Testis (tissue), 2 donors: Measurements from ENCODE around the gene RNF114.

ENCODE experiments used
- POLR2A ChIP-seq: fragments of 450-650 bp; IDR thresholded peaks from one replicate; pipeline ENCODE4 v1.6.1; 2017; ENCODE audit warnings: antibody characterized with exemption, mild to moderate bottlenecking, moderate library complexity
- TF ChIP-seq, protein P1 (sequence below), 3 experiments: fragments of 450-650 bp in 2 of 3; fragments of 200-600 bp in 1 of 3; sonication (generic) in 1 of 3; IDR thresholded peaks; one replicate each; pipeline ENCODE4 v1.5.1; 2016 to 2019; ENCODE audit warnings: antibody characterized with exemption in 3 of 3, mild to moderate bottlenecking in 2 of 3, moderate library complexity in 1 of 3

DNA sequence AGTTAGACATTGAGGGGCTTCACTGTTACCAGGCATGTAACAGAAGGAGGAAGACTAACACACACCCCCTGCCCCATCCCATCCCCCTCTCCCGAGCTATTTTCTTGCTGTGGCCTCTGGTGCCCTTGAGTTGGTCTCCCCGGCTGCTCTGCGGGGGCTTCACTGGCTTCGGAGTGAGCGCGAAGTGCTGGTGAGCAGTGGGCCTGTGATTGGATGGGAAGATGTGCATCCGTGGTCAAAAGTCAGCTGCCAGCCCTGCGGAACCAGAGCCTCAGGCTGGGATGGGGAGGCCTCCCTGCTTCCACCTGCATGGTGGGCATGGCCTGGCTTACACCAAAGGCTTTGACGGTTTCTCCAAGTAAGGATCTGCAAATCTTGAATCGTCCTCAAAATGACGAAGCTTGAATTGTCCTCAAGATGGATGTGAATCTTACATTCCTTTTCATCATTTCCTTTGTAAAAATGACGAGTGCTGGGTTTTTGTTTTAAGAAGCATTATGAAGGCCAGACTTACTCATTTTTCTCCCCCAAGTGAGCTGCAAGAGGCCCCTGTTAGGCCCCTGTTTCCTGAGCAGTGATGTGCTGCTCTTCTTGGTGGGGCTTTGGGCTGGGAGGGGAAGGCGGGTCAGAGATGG, 44.6 kb upstream of the RNF114 start:
- TF ChIP-seq, protein P1, sequence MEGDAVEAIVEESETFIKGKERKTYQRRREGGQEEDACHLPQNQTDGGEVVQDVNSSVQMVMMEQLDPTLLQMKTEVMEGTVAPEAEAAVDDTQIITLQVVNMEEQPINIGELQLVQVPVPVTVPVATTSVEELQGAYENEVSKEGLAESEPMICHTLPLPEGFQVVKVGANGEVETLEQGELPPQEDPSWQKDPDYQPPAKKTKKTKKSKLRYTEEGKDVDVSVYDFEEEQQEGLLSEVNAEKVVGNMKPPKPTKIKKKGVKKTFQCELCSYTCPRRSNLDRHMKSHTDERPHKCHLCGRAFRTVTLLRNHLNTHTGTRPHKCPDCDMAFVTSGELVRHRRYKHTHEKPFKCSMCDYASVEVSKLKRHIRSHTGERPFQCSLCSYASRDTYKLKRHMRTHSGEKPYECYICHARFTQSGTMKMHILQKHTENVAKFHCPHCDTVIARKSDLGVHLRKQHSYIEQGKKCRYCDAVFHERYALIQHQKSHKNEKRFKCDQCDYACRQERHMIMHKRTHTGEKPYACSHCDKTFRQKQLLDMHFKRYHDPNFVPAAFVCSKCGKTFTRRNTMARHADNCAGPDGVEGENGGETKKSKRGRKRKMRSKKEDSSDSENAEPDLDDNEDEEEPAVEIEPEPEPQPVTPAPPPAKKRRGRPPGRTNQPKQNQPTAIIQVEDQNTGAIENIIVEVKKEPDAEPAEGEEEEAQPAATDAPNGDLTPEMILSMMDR (IDR thresholded peaks at IDR 0.05), result no peak
- no peak for TF ChIP-seq POLR2A
